Activated T-cell treated with anti-CD3 and anti-CD28 coated beads, Interleukin-2, amount 50 U/mL, for 1 hour (primary cell): ENCODE results near the gene ANKRD55.

Source experiments
- DNase-seq: peaks from one replicate; pipeline ENCODE4 v3.0.0-alpha.2; 2020

ANKRD55 gene

GRCh38 chr5:56072863-56073766 lies 160.0 kb downstream of the ANKRD55 start:
- no peak for DNase-seq

GRCh38 chr5:56071470-56071869 lies 161.7 kb downstream of the ANKRD55 start:
- no peak for DNase-seq

DNA sequence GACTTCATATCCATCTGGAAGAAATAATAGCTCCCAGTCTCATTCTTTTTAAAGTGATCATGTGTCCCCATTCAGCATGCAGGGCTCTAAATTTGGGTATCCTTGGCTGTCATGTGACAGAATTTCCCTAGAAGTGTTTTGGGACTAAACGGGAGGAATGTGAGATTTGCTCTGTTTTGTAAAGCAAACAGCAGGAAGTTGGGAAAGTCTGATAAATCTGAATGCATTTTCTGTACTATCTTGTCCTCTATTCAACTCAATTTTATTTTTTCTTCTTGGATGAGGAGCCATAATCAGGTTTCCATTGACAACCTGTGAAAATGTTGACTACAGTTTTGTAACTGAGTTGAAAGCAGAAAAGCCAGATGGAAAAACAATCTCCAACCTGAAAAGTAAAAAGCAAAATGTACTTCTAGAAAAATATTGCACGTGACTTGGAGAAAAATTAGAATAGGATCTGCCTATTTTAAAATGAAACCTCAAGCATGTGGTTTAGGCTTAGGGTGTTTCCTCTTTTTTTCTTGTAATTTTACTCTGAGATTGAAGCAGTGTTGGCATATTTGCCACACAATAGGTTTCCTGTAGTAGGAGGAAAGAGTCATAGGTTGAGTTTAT lies 162.2 kb downstream of the ANKRD55 start:
- no peak for DNase-seq

DNA sequence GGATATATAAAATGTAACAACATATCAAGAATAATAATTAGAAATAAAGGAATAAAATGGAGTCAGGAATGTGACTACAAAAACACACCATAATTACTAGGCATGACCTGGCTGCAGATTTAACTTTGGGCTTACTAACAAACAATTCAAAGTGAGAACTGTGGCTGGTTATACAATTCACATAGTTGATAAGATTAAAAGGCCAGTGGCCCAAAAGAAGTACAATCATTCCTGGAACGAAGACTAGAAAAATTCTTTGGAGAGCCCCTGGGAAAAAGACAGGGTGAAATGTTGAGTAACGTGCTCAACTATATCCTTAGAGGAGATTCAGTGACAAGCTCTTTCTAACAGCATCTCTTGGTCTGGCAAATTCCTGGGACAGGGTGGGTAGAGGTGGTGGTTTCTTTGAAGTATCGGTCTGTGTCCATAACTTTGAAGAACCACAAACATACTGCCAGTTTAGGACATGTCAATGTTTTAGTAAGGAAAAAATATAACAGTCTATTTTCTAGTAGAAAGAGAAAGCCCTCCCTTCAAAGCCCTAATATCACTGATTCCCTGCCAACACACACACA lies 163.4 kb downstream of the ANKRD55 start:
- DNase-seq = no peak

DNA sequence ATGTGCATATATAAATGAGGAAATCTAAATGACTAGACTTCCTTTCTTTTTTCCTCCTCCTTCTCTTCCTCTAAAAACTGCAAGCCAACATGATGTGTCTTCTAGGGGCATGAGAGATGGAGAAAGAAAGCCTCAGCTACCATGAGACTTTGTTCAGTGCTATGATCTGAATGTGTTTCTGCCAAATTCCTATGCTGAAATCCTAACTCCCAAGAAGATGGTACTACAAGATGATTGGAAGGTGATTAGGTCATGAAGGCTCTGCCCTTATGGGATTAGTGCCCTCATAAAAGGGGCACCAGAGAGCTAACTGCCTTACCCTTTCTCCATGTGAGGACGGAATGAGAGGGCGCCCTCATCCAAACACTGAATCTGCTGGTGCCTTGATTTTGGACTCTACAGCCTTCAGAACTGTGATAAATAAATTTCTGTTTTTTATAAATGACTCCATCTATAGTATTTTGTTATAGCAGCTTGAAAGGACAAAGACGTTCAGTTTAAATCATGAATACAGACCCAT lies 166.1 kb downstream of the ANKRD55 start:
- DNase-seq = no peak

- DNase-seq = no peak
Observed at GRCh38 chr5:56064984-56065383, 168.1 kb downstream of the ANKRD55 start.

- no peak for DNase-seq
Observed at GRCh38 chr5:56060276-56061110, 172.6 kb downstream of the ANKRD55 start.

DNA sequence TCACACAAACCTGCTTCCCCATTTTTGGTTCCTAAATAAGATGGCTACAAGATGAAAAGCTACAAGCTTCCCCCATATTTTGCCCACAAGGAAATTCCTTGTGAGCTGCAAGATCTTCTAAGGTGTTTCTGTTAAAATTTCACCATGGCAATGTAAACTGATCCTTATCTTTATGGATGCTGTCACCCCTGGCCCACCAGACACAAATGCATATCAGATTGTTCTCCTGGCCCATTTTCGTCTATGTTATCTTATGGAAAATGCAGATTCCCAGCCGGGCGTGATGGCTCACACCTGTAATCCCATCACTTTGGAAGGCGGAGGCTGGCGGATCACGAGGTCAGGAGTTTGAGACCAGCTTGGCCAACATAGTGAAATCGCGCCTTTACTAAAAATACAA lies 173.3 kb downstream of the ANKRD55 start:
- DNase-seq = no peak

GRCh38 chr5:56056875-56057274 lies 176.3 kb downstream of the ANKRD55 start:
- DNase-seq = no peak

DNA sequence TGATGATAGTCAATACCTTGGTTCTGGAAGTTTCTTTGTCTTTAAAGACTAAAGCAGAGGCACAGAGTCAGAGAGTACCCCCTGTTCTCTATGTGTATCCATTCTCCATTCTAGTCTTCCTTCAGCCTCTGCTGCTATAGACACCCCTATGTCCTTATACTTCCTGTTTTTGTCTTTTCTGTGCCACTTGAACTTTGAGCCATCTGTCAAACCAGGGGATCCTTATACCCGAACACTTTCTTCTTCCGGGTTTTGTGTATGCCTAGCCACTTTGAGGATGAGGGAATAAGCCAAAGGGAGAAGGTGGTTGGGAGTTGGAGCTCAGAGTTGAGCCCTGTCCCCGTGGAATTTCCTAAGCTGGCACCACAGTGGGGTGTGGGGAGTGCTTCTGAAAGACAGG lies 177.3 kb downstream of the ANKRD55 start:
- no peak for DNase-seq

DNA sequence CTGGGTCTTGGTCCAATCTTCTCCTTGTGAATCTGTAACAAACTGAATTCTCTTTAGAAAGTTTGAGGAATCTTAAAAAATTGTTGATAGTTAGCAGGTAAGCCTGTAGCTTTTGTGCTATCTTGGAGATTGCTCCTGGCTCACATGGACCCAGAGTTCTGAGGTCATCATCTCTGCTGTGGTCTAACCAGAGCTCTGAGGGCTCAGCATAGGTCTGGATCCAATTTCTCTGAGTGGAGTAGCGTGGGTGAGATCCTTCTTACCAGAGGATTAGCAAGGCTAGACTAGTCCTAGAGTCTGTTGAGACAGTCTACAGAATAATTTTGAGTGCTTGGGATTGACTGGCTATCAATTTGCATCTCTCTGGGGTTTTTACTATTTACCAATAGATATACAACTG lies 177.8 kb downstream of the ANKRD55 start:
- DNase-seq = no peak

- DNase-seq = no peak
Observed at GRCh38 chr5:56054666-56055065, 178.5 kb downstream of the ANKRD55 start.

- DNase-seq = no peak
Observed at GRCh38 chr5:56053363-56053762, 179.8 kb downstream of the ANKRD55 start.

DNA sequence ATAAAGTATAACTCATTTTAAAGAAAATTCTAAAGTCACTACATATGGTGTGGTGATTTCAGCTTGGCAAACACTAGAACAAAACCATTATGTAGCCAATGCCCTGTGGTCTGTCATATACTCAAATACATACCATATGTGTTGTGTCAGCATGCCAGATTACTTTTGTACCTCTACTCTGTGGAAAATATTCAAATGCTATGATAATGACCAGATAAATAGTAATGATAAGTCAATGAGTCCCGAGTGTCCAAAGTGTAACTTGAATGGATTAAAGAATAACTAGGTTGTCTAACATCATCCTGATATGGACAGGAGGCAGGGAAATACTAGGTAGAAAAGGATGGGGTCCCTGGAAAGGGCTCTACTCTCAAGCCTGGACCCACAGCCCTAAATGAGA lies 180.4 kb downstream of the ANKRD55 start:
- DNase-seq = no peak

DNA sequence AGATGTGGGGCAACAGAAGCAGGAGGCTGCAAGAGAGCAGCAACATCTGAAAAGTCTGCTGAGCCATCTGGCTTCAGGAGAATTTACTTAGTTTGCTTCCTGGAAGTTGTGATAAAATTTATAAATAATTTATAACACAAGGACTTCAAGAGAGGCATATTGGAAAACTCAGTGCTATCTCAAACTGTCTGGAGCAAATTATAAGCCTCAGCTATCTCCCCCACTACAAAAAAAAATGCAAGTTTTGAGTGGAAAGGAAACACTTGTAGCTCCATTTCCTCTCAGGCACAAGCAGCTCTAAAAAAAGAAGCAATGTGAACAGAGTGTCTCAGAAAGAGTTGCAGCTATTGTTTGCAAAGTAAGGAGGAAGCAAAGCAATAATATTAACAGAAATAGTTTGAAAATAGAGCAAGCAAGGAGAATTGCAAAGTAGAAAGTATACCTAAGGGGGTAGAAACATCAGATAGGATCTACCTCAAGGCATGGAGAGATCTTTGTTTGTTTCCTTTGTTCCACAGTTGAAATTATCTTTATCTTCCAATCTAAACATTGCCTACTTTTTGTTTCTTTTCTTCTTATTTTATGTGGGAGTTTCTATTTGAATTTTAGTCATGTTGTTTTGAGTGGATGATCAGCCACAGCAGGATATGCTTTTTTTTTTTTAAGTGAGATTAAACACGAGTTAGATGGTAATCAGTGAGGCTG lies 182.4 kb downstream of the ANKRD55 start:
- DNase-seq = no peak
